GM18502 (cell line): ENCODE data around the gene SUGP1.

Experiments
- ATAC-seq: cut with Tn5 transposase; IDR thresholded peaks from one replicate; pipeline ENCODE4 v1.9.1; 2021; ENCODE audit warnings: mild to moderate bottlenecking; ENCODE audit not compliant: unreplicated experiment, poor library complexity

The SUGP1 gene

GRCh38 chr19:19238126-19238894 lies 82.0 kb downstream of the SUGP1 start:
- no peak for ATAC-seq

- ATAC-seq = no peak
Observed at GRCh38 chr19:19236173-19236572, 84.1 kb downstream of the SUGP1 start.

GRCh38 chr19:19234220-19234816 lies 86.0 kb downstream of the SUGP1 start:
- ATAC-seq = no peak

GRCh38 chr19:19232261-19232721 lies 88.0 kb downstream of the SUGP1 start:
- no peak for ATAC-seq

- no peak for ATAC-seq
Observed at GRCh38 chr19:19230999-19231398, 89.3 kb downstream of the SUGP1 start.

- no peak for ATAC-seq
Observed at GRCh38 chr19:19229701-19230100, 90.6 kb downstream of the SUGP1 start.

- no peak for ATAC-seq
Observed at GRCh38 chr19:19227217-19227616, 93.1 kb downstream of the SUGP1 start.

- ATAC-seq = no peak
Observed at GRCh38 chr19:19226663-19227062, 93.6 kb downstream of the SUGP1 start.

GRCh38 chr19:19226204-19226603 lies 94.1 kb downstream of the SUGP1 start:
- no peak for ATAC-seq
